ENCODE measurements around the gene FADS1.

DNA sequence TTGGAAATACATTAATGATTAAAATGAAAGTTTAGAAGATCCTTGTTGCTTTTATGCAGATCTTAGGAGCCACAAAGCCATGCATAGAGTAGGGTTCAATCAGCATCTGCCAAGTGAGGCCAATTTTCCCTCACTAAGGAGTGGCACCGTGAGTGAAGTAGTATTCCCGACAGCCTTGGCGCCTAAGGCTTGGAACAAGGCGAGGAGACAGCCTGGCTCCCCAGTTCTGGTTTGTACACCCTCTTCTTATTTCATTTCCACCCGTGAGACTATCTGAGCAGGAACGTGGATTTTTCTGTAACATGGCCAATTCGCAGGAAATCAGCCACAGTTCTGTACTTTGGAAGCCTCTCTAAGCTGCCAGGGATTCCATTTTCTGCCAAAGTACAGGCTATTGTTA lies 33.9 kb upstream of the FADS1 start:
- TF ChIP-seq POLR2AphosphoS5 (IDR thresholded peaks at IDR 0.05; ENCODE audit: low read depth, low read length) = no peak
- no peak for TF ChIP-seq TAF1 (IDR thresholded peaks at IDR 0.05; ENCODE audit: borderline replicate concordance, low read depth, low read length)
- no peak for TF ChIP-seq POLR2A (IDR thresholded peaks at IDR 0.05; ENCODE audit: low read depth, low read length)

Data from GM12892 (cell line).